ENCODE data around the gene GALNT17. TPM values are rescaled to one million over a fixed set of nuclear protein-coding genes. Genes with fewer than 3 reads are reported as not detected.

Gene GALNT17
- total RNA-seq, 4 donors from 2014 or later: 4.4 to 33.8 (median 11.3) TPM

- TF ChIP-seq POLR2A (IDR thresholded peaks at IDR 0.05) (no peak), CTCF (IDR thresholded peaks at IDR 0.05) (no peak)
- Histone ChIP-seq H3K9me3 (no peaks in the 10 kb centered on the region), H3K36me3 (no peaks in the 10 kb centered on the region), H3K4me3 (no peak overlapping the region), H3K27ac (no peak overlapping the region), H3K27me3 (no peaks in the 10 kb centered on the region), H3K4me1 (no peaks in the 10 kb centered on the region)
- no peak for DNase-seq
- intact Hi-C loops (cut with DNase I; ENCODE audit: low total_unique reads): no loop called here
These were observed 97.2 kb downstream of the GALNT17 start for GRCh38 chr7:71229148-71229547.

GRCh38 chr7:71229699-71230098 lies 97.8 kb downstream of the GALNT17 start:
- intact Hi-C loops (cut with DNase I; ENCODE audit: low total_unique reads): no loop called here
- Histone ChIP-seq H3K27me3 (no peaks in the 10 kb centered on the region), H3K27ac (no peak overlapping the region), H3K4me1 (no peaks in the 10 kb centered on the region), H3K36me3 (no peaks in the 10 kb centered on the region), H3K4me3 (no peak overlapping the region), H3K9me3 (no peaks in the 10 kb centered on the region)
- DNase-seq: no peak
- no peak for TF ChIP-seq CTCF (IDR thresholded peaks at IDR 0.05)
- TF ChIP-seq POLR2A (IDR thresholded peaks at IDR 0.05): no peak

GRCh38 chr7:71235253-71235652 lies 103.3 kb downstream of the GALNT17 start:
- Histone ChIP-seq H3K4me3 (no peak overlapping the region), H3K36me3 (no peaks in the 10 kb centered on the region), H3K4me1 (no peaks in the 10 kb centered on the region), H3K9me3 (no peaks in the 10 kb centered on the region), H3K27ac (no peak overlapping the region), H3K27me3 (no peaks in the 10 kb centered on the region)
- intact Hi-C loops (cut with DNase I; ENCODE audit: low total_unique reads): no loop called here
- TF ChIP-seq POLR2A (IDR thresholded peaks at IDR 0.05): no peak
- no peak for TF ChIP-seq CTCF (IDR thresholded peaks at IDR 0.05)
- no peak for DNase-seq

- Histone ChIP-seq H3K27me3 (no peaks in the 10 kb centered on the region), H3K36me3 (no peaks in the 10 kb centered on the region), H3K4me1 (no peaks in the 10 kb centered on the region), H3K4me3 (no peak overlapping the region), H3K9me3 (no peaks in the 10 kb centered on the region), H3K27ac (peak overlapping the region; percentile 69 to 78)
- DNase-seq: no peak
- TF ChIP-seq POLR2A (IDR thresholded peaks at IDR 0.05) (no peak), CTCF (IDR thresholded peaks at IDR 0.05) (no peak)
- intact Hi-C loops (cut with DNase I; ENCODE audit: low total_unique reads): no loop called here
These were observed 104.5 kb downstream of the GALNT17 start for GRCh38 chr7:71236230-71237105.

GRCh38 chr7:71237945-71238344 lies 106.0 kb downstream of the GALNT17 start:
- Histone ChIP-seq H3K36me3 (no peaks in the 10 kb centered on the region), H3K4me3 (no peak overlapping the region), H3K9me3 (no peaks in the 10 kb centered on the region), H3K4me1 (no peaks in the 10 kb centered on the region), H3K27ac (peak overlapping the region; percentile 69 to 78), H3K27me3 (no peaks in the 10 kb centered on the region)
- TF ChIP-seq POLR2A (IDR thresholded peaks at IDR 0.05) (no peak), CTCF (IDR thresholded peaks at IDR 0.05) (peak in 3 of 4 experiments; percentile 22 to 30 (median 26))
- DNase-seq: peak; percentile 18 to 48
- intact Hi-C loops (cut with DNase I; ENCODE audit: low total_unique reads): no loop called here

Measured in uterus (tissue), 4 donors.